NCI-H2227 treated with DMSO at 0.1 percent for 48 hours (cell line): ENCODE measurements around the gene SNRPA1.
"Not testable (repeated sequence)": the region's sequence is repeated elsewhere in the genome, so short reads cannot be mapped to it uniquely, and the experiment has no call there.

ENCODE experiments used
- DNase-seq: peaks from one replicate; lab custom pipeline; 2025; lab: John Stamatoyannopoulos, UW

SNRPA1 gene

DNA sequence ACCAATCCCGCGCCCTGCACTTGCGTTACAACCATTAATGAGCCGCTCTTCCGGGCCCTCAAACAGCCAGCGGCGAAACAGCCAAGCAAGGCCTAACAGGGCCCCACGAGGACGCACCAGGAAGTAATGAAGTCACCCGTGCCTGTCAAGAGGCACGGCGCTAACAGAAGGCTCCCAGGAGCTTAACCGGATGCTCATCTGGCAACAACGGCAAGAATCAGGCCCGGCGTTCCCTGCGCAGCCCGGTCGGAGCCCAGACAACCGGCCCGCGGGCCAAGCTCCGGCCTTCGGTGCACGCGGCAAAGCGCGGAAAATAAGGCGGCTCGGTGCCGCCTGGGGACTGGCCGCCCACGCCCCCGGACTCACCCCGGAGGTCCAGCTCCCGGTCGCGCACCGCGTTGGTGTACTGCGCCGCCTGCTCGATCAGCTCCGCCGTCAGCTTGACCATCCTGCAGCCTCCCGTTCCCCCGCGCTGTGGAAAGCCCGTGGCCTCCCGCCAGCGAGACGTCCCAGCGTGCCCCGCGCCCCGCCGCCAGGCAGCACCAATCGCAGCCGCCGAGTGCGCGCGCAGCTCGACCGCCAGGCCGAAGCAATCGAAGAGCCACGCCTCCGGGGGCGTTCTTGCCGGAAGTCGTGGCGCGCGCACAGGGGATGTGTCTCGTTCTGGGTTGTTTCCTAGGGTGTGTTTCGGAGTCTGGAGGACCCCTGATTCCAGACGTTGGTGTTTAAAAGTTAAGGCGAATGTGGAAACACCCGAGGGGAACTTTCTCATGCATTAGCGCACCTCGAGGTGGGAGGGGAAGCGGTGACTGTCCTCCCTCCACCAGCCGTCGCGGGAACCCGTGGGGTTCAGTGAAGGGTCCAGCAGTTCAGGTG lies at the start of gene SNRPA1:
TSS of gene SNRPA1 (minus strand) at position 518 of the 876 bp plus-strand sequence. CDS start at position 448, 70 bp downstream.
- peak; percentile 79 for DNase-seq

GRCh38 chr15:101342056-101342455 lies 47.0 kb upstream of the SNRPA1 start:
- DNase-seq, result no peak

GRCh38 chr15:101338502-101339057 lies 43.5 kb upstream of the SNRPA1 start:
- DNase-seq, result no peak

GRCh38 chr15:101337976-101338375 lies 42.9 kb upstream of the SNRPA1 start:
- DNase-seq, result no peak

DNA sequence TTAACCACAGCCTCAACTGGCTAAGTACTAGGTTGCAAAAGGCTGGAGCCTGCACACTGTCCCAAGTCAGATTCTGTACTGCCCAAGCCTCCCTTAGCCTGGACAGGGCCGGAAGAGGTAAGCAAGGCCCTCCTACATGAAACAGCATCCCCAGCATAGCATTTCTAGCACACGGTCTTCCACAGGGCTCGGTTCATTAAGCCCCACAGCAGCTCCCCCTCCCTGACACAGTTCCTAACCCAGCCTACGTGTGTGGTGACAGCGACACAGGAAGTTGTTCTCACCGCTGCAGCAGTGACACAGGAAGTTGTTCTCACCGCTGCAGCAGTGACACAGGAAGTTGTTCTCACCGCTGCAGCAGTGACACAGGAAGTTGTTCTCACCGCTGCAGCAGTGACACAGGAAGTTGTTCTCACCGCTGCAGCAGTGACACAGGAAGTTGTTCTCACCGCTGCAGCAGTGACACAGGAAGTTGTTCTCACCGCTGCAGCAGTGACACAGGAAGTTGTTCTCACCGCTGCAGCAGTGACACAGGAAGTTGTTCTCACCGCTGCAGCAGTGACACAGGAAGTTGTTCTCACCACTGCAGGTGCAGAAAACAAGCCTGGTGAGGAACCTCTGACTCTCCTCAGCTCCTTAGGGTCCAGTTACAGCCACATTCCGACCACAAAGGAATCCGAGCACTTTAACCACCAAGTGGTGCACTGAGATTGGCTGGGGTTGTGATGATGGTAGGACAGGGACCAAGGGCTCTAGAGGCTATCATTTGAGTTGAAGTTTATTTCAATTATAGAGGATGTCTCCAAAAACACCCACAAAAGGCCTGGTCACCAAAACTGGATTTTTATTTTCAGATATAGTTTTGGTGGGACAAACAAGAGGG lies 39.1 kb upstream of the SNRPA1 start:
- DNase-seq, result not testable (repeated sequence)

- DNase-seq, result no peak
Measured at GRCh38 chr15:101332061-101332467, 37.0 kb upstream of the SNRPA1 start.

- DNase-seq, result no peak
Measured at GRCh38 chr15:101329867-101330380, 34.9 kb upstream of the SNRPA1 start.

DNA sequence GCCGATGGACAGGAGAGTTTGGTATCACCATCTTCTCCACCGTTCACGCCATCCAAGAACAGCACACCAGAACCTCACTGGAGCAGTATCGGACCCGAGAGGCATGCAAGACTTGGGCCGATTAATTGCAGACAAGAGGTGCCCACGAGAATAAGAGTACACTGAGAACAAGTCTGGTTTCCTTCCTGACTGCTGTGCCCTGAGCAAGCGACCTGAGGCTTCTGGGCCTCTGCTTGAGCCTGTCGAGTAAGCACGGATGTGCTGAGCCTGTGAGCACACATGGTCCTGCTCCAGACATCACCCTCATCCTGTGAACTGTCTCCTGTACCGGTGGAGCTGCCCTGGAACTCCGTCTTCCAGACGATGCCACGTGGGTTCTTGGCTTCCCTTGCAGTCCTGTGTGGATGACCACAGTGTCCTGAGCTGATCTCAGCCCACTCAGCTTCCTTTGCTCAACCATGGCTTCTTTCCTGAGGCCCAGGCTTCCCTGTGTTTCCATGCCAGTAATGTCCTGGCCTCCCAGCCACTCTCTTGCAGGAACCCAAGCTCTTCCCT lies 34.3 kb upstream of the SNRPA1 start:
- no peak for DNase-seq

DNA sequence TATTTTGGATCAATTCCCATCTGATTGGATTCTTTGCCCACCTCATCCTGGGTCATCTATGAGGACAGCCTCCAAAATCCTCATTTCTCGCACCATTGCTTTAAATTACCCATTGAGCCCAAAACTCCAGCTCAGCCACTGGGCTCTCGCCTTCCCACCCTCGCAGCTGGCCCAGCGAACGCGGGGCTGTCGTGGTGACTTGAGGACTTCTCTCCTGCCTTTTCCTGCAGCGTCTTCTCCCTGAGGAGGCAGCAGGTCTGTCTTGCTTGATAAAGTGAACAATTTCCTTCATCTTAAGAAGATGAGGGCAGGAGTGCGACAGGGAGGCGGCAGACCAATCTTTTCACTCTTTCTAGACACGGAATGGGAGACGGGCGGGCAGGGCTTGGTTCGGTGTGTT lies 33.0 kb upstream of the SNRPA1 start:
- no peak for DNase-seq

DNA sequence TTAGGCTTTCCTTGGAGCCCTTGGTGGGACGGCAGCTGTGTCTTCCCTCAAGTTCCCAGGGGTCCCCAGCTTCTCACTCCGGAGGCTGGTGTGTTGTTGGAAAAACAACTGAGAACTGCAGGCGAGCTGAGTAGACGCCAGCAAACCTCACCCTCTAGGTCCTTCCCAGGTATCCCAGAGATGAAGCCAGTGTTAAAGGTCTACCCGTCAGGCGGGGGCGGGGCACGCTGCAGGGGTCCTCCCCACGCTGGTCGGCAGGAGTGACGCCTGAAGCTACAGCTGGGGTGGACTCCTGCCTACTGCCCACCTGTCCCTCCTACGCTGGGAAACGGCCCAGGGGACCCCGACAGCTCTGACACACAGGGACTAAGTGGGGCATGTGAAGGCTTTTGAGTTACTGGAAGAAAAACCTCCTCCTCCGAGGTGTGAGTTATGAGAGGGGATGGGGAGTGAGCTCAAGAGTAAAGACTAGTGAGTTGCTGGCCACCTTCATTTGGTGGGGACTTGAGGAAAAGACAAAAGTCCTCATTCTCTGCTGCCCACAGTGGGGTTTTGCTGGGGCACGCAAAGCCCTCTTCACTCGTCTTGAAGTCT lies 32.2 kb upstream of the SNRPA1 start:
- DNase-seq, result no peak

DNA sequence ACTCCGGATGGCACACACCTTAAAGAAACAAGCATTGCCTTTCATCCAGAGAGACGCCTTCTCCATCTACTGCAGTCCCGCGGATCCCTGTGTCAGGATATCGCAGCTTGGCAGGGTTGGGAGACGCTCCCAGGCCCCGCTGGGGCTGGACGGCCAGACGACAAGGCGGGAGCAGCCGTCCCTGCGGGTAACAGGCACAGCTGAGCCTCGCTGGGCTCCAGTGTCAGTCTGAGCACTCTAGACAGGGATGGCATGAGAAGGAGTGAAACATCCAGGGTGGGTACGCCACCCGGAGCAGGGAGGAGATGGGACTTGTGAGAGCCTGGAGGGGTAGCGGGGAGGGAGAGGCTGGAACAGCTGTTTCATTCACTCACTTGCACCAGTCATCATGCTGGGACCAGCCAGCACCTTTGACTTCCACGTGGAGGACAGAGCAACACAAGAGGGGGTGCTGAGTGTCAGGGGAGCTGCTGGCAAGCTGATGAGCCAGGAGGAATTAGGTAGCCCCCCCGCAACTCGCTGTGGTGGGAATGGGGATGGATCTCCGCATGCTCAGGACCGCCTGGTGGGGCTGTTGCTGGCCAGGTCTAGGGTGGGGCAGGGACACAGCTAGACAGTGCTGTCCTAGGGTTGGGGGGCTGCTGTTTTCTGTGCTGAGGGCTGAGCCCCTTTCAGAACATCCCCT lies 31.6 kb upstream of the SNRPA1 start:
- no peak for DNase-seq

DNA sequence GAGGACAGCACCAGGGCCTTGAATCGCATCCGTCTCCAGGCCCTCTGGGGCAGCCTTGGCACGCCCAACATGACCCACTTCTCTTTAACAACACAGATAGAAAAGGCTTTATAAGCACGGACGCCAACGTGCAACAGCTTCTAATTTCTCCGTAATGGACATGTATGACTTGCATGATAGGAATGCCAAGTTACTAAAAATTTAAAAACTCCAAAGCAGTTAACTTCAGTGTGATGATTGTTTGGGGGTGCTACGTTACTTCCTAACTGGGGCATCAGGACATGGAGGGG lies 30.9 kb upstream of the SNRPA1 start:
- no peak for DNase-seq

GRCh38 chr15:101325263-101326025 lies 30.4 kb upstream of the SNRPA1 start:
- no peak for DNase-seq

DNA sequence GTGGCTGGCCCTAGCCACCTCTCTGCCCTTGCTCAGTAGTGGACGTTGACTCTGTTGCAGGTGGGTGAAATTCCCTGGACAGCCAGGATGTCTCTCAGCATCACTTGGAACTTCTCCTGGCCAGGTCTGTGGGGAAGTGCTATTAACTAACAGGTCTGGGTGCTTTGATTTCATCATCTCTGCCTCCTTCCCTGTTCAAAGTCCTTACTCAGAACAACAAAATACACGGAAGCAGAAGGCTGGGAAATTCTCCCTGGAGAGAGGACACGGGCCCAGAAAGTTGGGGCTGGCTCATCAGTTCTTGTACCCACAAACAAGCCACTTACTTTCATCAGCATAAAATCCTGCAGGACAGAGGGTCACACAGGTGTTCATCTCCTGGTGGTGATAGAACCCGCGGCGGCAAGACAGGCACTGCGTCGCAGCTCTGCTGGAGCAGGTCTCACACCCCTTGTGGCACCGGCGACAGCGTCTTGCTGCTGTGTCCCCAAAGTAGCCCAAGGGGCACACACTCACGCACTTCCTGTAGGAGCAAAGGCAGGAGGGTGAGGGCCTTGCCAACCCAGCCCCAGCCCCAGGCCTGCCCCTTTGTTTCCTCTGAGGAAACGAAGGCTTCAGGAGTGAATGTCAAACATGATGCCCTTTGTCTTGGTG lies 29.6 kb upstream of the SNRPA1 start:
- no peak for DNase-seq

GRCh38 chr15:101323793-101324523 lies 28.9 kb upstream of the SNRPA1 start:
- DNase-seq, result no peak

- DNase-seq, result no peak
Measured at GRCh38 chr15:101322854-101323477, 27.9 kb upstream of the SNRPA1 start.

DNA sequence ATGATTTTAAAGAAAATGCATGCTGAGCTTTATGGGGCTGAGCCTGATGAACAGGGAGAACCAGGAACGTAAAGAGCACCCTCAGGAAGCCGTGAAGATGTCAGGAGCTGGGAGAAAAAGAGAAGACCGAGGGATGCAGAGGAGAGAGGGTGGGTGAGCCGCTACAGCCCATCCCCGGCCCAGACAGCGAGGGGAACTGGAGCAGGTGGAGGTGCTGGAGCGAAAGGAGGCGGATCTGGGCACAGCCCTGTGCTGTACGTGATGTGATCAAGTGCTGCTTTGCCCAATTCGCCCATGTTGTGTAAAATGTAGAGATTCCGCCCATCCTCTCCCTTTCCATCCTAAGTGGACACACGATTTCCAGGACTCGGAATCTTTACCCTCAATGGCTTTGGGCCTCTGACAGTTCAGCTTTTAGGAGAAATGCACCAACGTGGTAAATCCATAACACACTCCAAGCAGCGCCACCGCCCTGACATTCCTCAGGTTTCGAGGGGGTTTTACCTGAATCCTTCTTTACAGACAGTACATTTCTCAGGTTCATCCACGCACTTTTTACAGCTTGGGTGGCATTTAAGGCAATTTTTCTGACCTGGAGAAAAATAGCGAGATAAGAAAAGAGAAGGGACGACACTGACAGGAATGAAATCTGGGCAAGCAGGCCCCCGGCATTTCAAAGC lies 27.1 kb upstream of the SNRPA1 start:
- DNase-seq, result no peak

DNA sequence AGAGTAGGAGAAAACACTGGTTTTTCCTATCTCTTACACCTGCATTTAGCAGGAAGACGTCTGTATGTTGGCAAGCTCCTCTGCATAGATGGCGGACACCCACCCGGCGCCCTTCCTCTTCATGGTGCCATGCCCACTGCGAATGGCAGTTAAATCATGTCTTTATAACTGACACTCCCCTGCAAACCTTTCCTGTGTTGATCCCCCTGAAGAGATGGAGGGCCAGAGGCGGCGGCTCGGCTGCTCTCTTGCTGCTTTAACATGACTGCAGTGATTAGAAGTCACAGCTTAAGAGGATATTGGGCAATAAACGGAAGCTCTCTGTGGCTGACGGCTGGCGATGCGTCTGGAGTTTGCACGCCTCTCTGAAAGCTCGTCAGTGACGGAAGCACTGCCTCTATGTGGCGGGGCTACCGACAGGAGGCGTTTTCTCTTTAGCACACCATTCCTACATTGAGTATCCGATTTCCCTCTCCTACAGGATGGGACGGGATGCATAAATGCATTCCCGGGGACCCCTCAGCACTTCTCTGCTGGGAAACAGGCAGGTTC lies 25.5 kb upstream of the SNRPA1 start:
- DNase-seq, result no peak
